ENCODE data around the gene C9orf85. TPM values are rescaled to one million over a fixed set of nuclear protein-coding genes. Genes with fewer than 3 reads are reported as not detected.

C9orf85 gene
- total and polyA plus RNA-seq, 2 of the 4 experiments (the other 2 are of a cell fraction) = 4.3 to 8.4 TPM

DNA sequence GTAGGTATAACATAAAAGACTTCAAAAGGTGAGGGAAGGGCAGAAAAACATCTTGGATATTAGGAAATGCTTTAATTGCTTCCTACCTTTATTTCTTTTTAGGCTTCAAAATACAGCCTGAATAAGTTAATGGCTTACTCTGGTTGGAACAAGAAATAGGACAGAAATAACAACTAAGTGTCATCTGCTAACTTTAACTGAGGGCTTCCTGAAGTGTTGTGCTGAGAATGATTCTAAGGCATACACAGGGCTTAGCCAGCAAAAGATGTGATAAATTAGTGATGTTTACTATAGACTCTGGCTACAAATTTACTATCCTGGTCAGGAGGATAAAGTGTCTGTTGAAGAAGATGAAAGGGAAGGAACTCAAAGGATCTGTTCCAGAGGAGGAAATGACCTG is 34.6 kb upstream of the C9orf85 start:
- Histone ChIP-seq H2AFZ (replicated peaks; ENCODE audit: low read length, poor library complexity) (no peak overlapping the region), H2AK9ac (replicated peaks; ENCODE audit: low read depth, low read length, poor library complexity) (no peak overlapping the region), H3K27ac (ENCODE audit: insufficient read depth, low read length) (no peak overlapping the region), H2BK120ac (ENCODE audit: low read depth, low read length) (no peak overlapping the region), H3K4me1 (ENCODE audit: control insufficient read depth, insufficient read depth, low read length) (no peaks in the 10 kb centered on the region), H3K27me3 (ENCODE audit: control insufficient read depth, insufficient read depth, low read length) (no peaks in the 10 kb centered on the region), H4K8ac (ENCODE audit: low read depth in 2 of 2, low read length in 2 of 2) (no peak overlapping the region), H2BK20ac (ENCODE audit: low read depth, low read length) (no peak overlapping the region), H3K4me2 (ENCODE audit: low read depth, low read length) (no peak overlapping the region), H4K20me1 (ENCODE audit: insufficient read depth, low read length) (0 out of 2 replicates have a peak, but pooled peaks cover 3% of the 10 kb centered on the region), H3K4me3 (ENCODE audit: insufficient read depth, low read depth, low read length) (no peak overlapping the region), H4K91ac (ENCODE audit: insufficient read depth, low read depth, low read length) (no peak overlapping the region), H3K56ac (ENCODE audit: extremely low read depth, insufficient read depth, low read length) (no peak overlapping the region), H3K23ac (ENCODE audit: low read depth, low read length) (no peak overlapping the region), H3K36me3 (ENCODE audit: control insufficient read depth, insufficient read depth, low read length) (0 out of 2 replicates have a peak, but pooled peaks cover 2% of the 10 kb centered on the region), H3K9ac (ENCODE audit: low read depth, low read length) (no peak overlapping the region), H2BK15ac (ENCODE audit: low read depth, low read length) (no peak overlapping the region), H3K14ac (replicated peaks; ENCODE audit: low read depth, low read length) (no peak overlapping the region), H3K9me3 (ENCODE audit: control insufficient read depth, insufficient read depth, low read length) (peaks cover 5% of the 10 kb centered on the region), H3K9me1 (ENCODE audit: insufficient read depth, low read length) (no peaks in the 10 kb centered on the region; the same call in 1 of the 2 replicates), H4K5ac (ENCODE audit: low read depth, low read length) (no peak overlapping the region), H3K18ac (ENCODE audit: low read depth, low read length) (no peak overlapping the region), H3K4ac (ENCODE audit: low read depth, low read length) (no peak overlapping the region), H2BK5ac (ENCODE audit: low read depth, low read length, poor library complexity, severe bottlenecking) (no peak overlapping the region), H3K79me1 (ENCODE audit: low read depth in 1 of 2, low read length in 2 of 2) (peaks cover 7 to 16% of the 10 kb centered on the region in 2 experiments; a peak in 1 of 4 replicates), H2AK5ac (ENCODE audit: low read depth, low read length) (no peak overlapping the region)
- in situ Hi-C loops (cut with MboI; ENCODE audit: low sequenced_read_pairs) (no loop called here), dilution Hi-C loops (cut with HindIII; ENCODE audit: low sequenced_read_pairs, unreplicated experiment) (no loop called here), intact Hi-C loops (cut with micrococcal nuclease) (no loop called here)
- BruUV-seq (replicated peaks) = no TSS peak
- TF ChIP-seq CHD1 (IDR thresholded peaks at IDR 0.05; ENCODE audit: low read depth, low read length) (no peak), MAZ (IDR thresholded peaks at IDR 0.05; ENCODE audit: borderline replicate concordance, low read depth, low read length) (no peak), MXI1 (IDR thresholded peaks at IDR 0.05; ENCODE audit: borderline replicate concordance, low read depth, low read length) (no peak), SMC3 (IDR thresholded peaks at IDR 0.05; ENCODE audit: low read depth, low read length) (no peak), BHLHE40 (IDR thresholded peaks at IDR 0.05; ENCODE audit: low read depth, low read length) (no peak), RCOR1 (IDR thresholded peaks at IDR 0.05; ENCODE audit: insufficient replicate concordance, low read length) (no peak), POLR2A (IDR thresholded peaks at IDR 0.05; ENCODE audit: low read depth, low read length) (no peak), NFE2L2 (IDR thresholded peaks at IDR 0.05; ENCODE audit: low read depth, low read length) (no peak), CEBPB (IDR thresholded peaks at IDR 0.05; ENCODE audit: low read depth, low read length) (no peak), RAD21 (IDR thresholded peaks at IDR 0.05; ENCODE audit: low read length) (no peak), FOS (IDR thresholded peaks at IDR 0.05; ENCODE audit: low read depth, low read length) (no peak), RFX5 (IDR thresholded peaks at IDR 0.05; ENCODE audit: low read depth, low read length) (no peak), MAFK (IDR thresholded peaks at IDR 0.05; ENCODE audit: low read depth, low read length) (no peak)
- TF ChIP-seq, protein P1, sequence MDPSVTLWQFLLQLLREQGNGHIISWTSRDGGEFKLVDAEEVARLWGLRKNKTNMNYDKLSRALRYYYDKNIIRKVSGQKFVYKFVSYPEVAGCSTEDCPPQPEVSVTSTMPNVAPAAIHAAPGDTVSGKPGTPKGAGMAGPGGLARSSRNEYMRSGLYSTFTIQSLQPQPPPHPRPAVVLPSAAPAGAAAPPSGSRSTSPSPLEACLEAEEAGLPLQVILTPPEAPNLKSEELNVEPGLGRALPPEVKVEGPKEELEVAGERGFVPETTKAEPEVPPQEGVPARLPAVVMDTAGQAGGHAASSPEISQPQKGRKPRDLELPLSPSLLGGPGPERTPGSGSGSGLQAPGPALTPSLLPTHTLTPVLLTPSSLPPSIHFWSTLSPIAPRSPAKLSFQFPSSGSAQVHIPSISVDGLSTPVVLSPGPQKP (IDR thresholded peaks at IDR 0.05; ENCODE audit: borderline replicate concordance, low read depth, low read length) = no peak
- TF ChIP-seq, protein P2, sequence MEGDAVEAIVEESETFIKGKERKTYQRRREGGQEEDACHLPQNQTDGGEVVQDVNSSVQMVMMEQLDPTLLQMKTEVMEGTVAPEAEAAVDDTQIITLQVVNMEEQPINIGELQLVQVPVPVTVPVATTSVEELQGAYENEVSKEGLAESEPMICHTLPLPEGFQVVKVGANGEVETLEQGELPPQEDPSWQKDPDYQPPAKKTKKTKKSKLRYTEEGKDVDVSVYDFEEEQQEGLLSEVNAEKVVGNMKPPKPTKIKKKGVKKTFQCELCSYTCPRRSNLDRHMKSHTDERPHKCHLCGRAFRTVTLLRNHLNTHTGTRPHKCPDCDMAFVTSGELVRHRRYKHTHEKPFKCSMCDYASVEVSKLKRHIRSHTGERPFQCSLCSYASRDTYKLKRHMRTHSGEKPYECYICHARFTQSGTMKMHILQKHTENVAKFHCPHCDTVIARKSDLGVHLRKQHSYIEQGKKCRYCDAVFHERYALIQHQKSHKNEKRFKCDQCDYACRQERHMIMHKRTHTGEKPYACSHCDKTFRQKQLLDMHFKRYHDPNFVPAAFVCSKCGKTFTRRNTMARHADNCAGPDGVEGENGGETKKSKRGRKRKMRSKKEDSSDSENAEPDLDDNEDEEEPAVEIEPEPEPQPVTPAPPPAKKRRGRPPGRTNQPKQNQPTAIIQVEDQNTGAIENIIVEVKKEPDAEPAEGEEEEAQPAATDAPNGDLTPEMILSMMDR (conservative IDR thresholded peaks at IDR 0.05; ENCODE audit: low read depth, low read length) = no peak
- TF ChIP-seq, protein P3, sequence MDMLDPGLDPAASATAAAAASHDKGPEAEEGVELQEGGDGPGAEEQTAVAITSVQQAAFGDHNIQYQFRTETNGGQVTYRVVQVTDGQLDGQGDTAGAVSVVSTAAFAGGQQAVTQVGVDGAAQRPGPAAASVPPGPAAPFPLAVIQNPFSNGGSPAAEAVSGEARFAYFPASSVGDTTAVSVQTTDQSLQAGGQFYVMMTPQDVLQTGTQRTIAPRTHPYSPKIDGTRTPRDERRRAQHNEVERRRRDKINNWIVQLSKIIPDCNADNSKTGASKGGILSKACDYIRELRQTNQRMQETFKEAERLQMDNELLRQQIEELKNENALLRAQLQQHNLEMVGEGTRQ (IDR thresholded peaks at IDR 0.05; ENCODE audit: low read depth, low read length) = no peak
- ATAC-seq (ENCODE audit: low read depth) (no peak), DNase-seq (no peak)
- POLR2A ChIA-PET (ENCODE audit: unreplicated experiment) = no interaction called here
- CTCF ChIA-PET = no interaction called here
